ENCODE measurements around the gene CACNG8.
"Not testable (repeated sequence)": the region's sequence is repeated elsewhere in the genome, so short reads cannot be mapped to it uniquely, and the experiment has no call there.

Gene CACNG8

GRCh38 chr19:53962887-53963431 lies at the start of gene CACNG8:
TSS of gene CACNG8 (plus strand) at chr19:53962937.
- no peak for DNase-seq

DNA sequence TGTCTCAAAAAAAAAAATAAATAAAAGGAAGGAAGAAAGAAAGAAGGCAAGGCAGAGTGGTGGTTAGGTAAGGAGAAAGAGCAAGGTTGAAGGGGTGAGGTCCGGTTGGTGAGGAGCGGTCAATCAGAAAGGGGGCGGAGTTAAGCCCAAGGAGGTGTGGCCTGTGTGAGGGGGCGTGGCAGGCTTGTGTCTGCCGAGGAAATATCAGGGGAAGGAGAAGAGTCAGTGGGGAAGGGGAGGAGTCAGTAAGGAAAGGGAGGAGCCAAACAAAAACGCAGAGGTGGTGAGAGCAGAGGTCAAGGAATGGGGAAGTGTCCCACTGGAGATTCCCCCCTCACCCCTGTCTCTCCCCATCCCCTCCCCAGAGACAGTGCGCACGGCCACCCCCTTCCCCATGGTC lies 47.7 kb upstream of the CACNG8 start:
- DNase-seq, result no peak

DNA sequence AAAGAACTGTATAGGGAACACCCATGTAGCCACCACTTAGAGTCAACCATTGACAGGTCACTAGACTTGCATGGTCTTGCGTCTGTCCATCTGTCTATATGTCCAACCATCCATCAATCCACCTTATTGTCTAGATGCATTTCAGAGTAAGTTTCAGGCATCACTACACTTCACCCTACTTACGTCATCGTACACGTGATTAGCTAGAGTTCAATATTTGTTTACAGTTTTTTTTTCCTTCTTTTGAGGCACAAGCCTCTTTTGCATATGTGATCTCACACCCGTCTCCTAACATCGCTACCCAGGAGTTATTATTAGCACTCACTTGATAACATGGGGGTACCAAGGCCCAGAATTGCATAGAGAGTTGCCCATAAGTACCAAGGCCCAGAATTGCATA lies 46.7 kb upstream of the CACNG8 start:
- DNase-seq, result no peak

DNA sequence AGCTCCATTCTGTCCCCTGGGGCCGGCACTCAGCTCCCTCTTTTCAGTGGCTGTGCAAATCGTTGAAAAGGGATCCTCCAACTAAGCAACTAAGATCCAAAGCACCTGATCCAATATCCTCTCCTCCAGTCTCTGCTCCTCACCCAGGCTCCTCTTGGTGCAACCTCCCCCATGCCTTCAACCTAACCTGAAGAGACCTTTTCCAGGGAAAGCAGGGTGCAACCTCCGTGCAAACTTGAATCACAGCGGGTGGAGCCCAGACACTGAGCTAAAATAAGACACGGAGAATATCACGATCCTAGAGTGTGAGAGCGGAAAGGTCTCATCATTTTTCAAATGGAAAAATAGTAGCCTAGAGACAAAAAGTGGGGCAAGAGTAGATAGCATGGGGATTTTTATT lies 45.4 kb upstream of the CACNG8 start:
- DNase-seq, result no peak

DNA sequence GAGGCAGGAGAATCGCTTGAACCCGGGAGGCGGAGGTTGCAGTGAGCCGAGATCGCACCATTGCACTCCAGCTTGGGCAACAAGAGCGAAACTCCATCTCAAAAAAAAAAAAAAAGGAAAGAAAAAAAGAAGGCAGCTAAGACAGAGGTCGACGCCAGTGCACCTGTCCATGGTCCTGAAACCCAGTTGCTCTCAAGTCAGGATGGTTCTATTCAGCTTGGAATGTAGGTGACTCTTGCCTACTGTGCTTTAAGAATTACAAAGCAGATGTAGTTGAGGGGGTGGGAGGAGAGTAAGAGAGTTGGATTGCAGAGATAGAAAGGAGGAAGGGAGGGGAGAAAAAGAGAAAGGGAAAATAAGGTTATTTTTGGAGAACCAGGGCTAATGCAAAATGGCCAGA lies 35.0 kb upstream of the CACNG8 start:
- no peak for DNase-seq

DNA sequence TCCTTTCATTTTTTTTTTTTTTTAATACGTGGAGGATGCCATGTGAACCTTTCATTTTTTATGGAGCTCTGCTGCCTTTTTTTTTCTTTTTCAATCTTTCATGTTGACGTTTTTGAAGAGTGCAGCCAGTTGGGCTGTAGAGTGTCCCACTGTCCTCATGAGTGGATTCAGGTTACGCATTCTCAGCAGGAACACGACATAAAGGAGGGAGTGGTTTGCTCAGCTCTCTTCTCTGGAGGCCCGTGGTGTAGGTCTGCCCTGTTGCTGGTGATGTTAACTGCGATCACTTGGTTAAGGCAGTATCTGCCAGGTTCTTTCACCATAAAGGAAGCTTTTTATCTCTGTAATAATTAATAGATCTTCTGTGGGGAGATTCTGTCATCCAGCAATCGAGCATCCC lies 26.7 kb upstream of the CACNG8 start:
- DNase-seq, result no peak

DNA sequence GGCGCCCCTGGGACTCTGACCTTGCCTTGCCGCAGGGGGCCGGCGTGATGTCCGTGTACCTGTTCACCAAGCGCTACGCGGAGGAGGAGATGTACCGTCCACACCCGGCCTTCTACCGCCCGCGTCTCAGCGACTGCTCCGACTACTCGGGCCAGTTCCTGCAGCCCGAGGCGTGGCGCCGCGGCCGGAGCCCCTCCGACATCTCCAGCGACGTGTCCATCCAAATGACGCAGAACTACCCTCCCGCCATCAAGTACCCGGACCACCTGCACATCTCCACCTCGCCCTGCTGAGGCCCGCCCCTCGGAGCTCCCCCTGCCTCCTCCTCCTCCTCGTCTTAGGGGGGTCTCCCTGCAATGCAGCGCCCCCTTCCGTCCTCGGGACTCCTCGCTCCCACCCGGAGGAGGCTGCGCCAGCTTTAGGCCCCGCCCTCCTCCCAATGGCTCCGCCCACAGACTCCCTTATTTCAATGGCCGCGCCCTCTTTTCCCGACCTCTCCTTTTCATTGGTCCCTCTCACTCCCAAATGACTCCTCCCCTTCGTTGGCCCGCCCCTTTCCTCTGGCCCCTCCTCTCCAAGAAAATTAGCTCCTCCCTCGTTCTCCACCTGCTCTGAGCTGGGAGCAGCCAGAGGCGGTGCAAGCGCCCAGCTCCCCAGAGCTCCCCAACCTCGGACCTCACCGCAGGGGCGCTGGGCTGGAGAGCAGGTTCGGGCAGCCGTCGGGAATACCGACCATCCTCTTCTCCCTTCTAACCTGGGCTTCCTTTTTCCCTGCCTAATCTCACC lies 20.5 kb upstream of the CACNG8 start:
- DNase-seq, result no peak

GRCh38 chr19:53944416-53944815 lies 18.3 kb upstream of the CACNG8 start:
- DNase-seq, result no peak

DNA sequence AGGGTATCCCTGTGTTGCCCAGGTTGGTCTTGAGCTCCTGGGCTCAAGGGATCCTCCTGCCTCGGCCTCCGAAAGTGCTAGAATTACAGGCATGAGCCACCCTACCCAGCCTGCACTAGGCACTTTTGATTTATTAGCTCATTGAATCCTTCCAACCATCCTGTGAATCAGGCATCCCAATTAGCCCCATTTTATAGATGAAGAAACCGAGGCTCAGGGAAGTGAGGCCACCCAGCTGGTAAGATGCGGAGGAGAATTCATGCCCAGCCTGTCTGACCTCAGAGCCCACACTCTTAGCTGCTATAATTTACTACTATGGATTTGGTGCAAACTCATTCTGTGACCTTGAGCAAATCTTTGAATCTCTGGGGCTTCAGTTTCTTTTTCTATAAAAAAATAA lies 17.8 kb upstream of the CACNG8 start:
- DNase-seq, result no peak

DNA sequence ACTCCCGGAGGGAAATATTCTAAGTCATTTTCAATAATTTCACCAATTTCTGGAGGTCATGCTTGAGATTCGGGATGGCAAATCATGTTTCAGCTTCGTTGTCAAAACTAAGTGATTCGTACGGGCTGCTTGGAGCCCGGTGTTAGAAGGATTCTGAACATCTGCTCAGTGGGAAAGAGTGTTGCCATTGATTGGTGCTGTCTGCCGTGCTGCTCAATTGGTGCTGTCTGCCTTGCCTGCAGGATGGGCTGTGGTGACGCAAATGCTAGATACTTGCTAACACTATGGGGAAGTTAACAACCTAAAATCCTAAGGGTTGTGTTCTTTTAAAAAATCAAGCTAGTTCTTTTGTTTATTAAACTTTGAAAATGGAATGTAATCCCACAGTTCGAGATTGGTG lies 17.3 kb upstream of the CACNG8 start:
- DNase-seq, result no peak

DNA sequence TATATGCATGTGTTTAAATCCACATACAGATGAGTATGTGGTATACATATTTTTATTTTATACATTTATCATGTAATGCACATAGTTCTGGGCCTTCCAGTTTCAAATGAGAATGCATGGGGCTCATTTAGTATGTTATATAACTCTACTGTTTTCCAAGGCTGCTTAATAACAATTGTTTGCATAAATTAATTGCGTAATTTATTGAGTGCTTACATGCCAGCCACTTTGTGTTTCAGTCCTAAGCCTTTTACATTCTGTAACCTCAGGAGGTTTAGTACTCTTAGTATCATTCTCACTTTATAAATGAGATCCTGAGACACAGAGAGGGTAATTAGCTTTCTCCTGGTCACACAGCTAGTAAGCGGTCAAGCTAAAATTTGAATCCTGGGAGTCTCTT lies 16.7 kb upstream of the CACNG8 start:
- DNase-seq, result no peak

DNA sequence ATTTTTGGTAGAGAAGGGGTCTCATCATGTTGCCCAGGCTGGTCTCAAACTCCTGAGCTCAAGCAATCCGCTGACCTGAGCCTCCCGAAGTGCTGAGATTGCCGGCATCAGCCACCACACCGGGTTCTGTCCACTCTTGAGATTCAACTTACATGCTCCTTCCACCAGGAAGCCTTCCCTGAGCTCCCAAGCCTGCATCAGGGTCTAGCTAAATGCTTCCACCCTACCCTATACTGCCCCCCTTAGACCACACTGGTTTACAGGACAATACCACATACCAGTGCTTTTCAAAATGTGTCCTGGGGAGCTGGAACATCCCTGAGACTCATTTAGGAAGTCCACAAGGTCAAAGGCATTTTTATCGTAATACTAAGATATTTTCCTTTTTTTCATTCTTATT lies 15.1 kb upstream of the CACNG8 start:
- DNase-seq, result no peak

- DNase-seq, result not testable (repeated sequence)
Measured at GRCh38 chr19:53948611-53949010, 14.1 kb upstream of the CACNG8 start.

- DNase-seq, result no peak
Measured at GRCh38 chr19:53951436-53951835, 11.3 kb upstream of the CACNG8 start.

DNA sequence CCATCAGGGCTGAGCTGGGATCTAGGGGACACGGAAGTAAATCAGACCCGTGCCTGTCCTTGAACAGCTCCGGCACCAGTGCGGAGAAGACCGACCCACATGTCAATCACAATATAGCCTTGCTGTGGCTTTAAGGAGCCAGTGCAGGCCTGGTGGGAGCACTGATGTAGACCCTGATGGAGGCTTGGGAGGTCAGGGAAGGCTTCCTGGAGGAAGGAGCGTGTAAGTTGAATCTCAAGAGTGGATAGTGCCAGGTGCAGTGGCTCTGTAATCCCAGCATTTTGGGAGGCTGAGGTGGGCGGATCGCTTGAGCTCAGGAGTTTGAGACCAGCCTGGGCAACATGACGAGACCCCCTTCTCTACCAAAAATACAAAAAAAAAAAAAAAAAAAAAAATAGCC lies 10.8 kb upstream of the CACNG8 start:
- DNase-seq, result no peak

GRCh38 chr19:53953383-53953782 lies 9.4 kb upstream of the CACNG8 start:
- no peak for DNase-seq

GRCh38 chr19:53957448-53958167 lies 5.1 kb upstream of the CACNG8 start:
- DNase-seq, result no peak

DNA sequence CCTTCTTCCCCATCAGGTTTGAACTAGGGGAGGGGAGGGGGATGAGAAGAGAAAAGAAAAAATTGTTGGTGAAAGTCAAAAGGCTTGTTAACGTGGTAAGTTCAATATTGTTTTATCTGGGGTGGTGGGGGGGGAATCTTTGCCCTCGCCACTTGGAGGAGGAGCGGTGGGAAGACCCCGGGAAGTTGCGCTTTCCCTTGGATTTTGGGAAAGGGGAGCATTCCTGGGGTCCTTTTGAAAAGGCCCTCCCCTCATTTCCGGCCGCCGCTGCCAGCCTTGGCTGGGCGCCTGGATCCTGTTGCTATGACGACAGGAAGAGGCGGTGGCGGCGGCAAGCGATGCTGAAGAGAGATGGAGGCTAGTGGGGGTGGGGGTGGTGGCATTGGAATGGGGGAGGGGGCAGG lies 4.6 kb upstream of the CACNG8 start:
- no peak for DNase-seq

DNA sequence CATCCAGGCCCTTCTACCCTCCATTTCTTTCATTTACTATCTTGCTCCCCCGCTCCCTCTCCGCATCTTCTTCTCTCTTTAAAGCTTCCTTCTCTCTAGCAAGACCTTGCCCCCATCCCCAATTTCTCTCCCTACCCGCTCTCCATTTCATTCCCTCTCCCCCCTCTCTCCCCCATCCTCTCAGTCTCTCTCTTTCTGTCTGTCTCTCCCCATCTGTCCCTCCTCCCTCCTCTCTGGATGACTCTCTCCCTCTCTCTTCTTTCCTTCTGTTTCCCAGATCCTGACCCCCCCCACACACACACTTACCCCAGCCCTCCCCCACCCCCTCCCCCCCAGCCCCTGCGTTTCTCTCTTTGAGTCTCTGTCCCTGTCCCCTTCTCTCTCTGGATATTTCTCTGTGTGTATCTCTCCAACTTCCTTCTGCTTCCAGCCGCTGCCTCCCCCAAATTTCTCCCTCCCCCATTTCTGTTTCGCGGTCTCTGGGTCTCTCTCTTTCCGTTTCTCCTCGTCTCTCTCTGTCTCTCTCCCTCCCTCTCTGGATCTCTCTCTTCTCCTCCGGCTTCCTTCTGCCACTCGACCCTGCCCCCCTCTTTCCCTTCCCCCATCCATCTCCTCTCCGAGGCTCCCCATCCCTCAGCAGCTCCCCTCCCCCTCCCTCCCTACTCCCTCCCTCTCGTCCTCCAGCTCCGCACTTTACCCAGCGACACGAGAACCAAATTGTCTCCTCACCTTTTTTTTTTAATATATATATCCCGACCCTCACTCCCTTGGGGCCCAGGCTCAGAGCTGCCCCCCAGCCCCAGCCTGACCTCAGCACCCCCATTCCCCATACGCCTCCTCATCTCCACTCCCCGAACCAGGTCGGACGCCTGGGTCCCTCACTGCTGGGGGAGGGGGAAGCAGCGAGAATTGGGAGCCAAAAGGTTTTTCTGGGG lies 3.6 kb upstream of the CACNG8 start:
- no peak for DNase-seq

GRCh38 chr19:53960187-53960586 lies 2.5 kb upstream of the CACNG8 start:
- no peak for DNase-seq

DNA sequence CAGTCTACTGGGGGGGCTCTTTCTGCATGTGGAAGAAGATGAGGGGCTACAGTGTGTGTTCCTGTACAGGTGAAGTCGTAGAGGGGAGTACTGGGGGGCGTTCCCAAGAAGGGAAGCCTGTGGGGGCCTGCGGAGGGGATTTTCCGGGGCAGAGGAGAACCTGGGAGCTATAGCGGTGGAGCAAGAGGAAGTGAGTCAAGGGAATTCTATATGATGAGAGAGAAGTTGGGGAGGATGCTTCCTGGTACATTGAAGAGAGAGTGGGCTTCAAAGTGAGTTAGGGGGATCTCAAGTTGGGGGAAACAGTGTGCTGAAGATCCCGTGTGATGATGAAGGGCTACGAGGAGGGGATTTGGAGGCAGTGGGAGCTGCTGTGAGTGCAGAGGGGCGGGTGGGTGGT lies 1.9 kb upstream of the CACNG8 start:
- no peak for DNase-seq

DNA sequence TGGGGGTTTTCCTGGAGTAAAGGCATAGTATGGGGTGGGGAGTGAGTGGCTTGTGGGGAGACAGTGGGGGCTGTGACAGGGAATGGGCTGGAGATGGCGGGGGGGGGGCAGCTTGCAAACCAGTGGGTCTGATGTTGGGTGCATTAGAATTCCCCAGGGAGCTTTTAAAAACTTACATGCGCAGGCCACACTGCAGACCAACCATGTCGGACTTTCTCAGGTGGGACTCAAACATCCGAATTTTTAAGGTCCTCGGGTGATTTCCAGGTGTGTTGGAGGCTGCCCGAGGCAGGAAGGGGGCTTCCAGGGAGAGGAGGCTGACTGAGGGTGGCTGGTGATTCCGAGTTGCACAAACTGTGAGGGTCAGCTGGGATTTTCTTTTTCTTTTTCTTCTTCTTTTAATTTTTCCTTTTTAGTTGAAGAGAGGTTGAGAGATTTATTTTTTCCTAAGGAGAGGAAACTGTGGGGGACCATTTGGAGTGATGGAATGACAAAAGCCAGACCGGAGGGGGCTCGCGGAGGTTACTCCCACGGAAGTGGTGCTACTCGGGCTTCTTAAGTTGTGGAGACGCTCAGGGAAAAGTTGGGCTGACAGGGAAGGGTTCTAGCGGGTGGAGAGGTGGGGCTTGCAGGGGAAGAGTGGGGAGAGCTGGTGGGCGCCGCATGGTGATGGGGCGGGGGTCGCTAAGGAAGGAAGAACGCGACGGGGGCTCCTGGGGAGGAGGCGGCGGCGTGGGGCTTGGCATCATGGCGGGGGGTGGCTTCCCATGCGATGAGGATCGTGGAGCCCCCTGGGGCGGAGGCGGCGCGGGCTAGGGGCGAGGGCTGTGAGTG lies 997 bp upstream of the CACNG8 start:
- DNase-seq, result no peak

All from stimulated activated naive CD4-positive, alpha-beta T cell treated with Interleukin-2 at 50 U/mL for 16 hours (primary cell).